K562 (cell line): ENCODE measurements around the gene TUBB2A. TPM values are rescaled to one million over a fixed set of nuclear protein-coding genes. Genes with fewer than 3 reads are reported as not detected.

Experiments
- ATAC-seq: fragments of 200-7000 bp; cut with Tn5 transposase; 3 replicates; pipeline ENCODE4 v1.9.1; 2020; ENCODE audit warnings: moderate library complexity
- BruUV-seq: library from RNA; stranded (reverse); fragments of 400-500 nt; replicated peaks from 2 replicates; lab custom pipeline; 2021; lab: Mats Ljungman, UMichigan
- CTCF ChIA-PET: fragments of 300-600 bp; formaldehyde crosslinking; extraction: SDS; loops from one replicate; lab custom pipeline; 2021; ENCODE audit warnings: low intra/inter-chr PET ratio; lab: Yijun Ruan, JAX
- POLR2A ChIA-PET: fragments of 300-600, 350-650 bp; sonication (Branson Sonifier 250); formaldehyde crosslinking; extraction: SDS; loops from one replicate; lab custom pipeline; 2021; ENCODE audit warnings: antibody characterized with exemption, inconsistent platforms; lab: Yijun Ruan, JAX
- DNase-seq, 4 experiments: peaks; one replicate each; pipeline versions ENCODE4 v3.0.0 to v3.0.0-alpha.2; 2011 to 2018; ENCODE audit warnings: low spot score in 3 of 4, mixed read lengths in 3 of 4; ENCODE audit errors: extremely low read depth in 1 of 4
- FAIRE-seq: peaks from 2 replicates; lab custom pipeline; 2011; peaks lifted over from hg19 to GRCh38; lab: Jason Lieb, UNC
- H2AFZ ChIP-seq: 2 replicates; pipeline ENCODE4 v1.6.0; 2011; ENCODE audit warnings: low read depth, low read length, control low read depth, inconsistent platforms
- H3K27ac ChIP-seq: fragments of 200-600 bp; 3 replicates; pipeline ENCODE4 v1.8.0; 2011; ENCODE audit warnings: low read depth, mild to moderate bottlenecking, control low read depth, inconsistent platforms, low read length, moderate library complexity, mixed read lengths; ENCODE audit errors: extremely low read depth
- H3K27me3 ChIP-seq, 2 experiments: fragments of 300-600 bp in 1 of 2; 2 replicates in 1 of 2; 3 replicates in 1 of 2; pipeline versions ENCODE4 v1.6.0 to v1.8.0; 2011; ENCODE audit warnings: inconsistent platforms in 2 of 2, low read length in 2 of 2, mild to moderate bottlenecking in 1 of 2, mixed read lengths in 1 of 2, moderate library complexity in 1 of 2; ENCODE audit not compliant: control insufficient read depth in 2 of 2, insufficient read depth in 2 of 2
- H3K36me3 ChIP-seq: fragments of 300-600 bp; 3 replicates; pipeline ENCODE4 v1.8.0; 2011; ENCODE audit warnings: mild to moderate bottlenecking, low read length, inconsistent platforms; ENCODE audit not compliant: control insufficient read depth, insufficient read depth
- H3K4me1 ChIP-seq, 2 experiments: fragments of 200-600 bp in 1 of 2; replicated peaks in 1 of 2; 2 replicates in 1 of 2; 3 replicates in 1 of 2; pipeline versions ENCODE4 v1.5.1 to v1.8.0; 2011; ENCODE audit warnings: inconsistent platforms in 2 of 2, low read length in 2 of 2, mild to moderate bottlenecking in 1 of 2, mixed read lengths in 1 of 2, moderate library complexity in 1 of 2; ENCODE audit not compliant: control insufficient read depth in 2 of 2, insufficient read depth in 2 of 2
- H3K4me2 ChIP-seq: 2 replicates; pipeline ENCODE4 v1.6.1; 2011; ENCODE audit warnings: low read length, control low read depth, inconsistent platforms, mixed read lengths; ENCODE audit not compliant: insufficient read depth
- H3K4me3 ChIP-seq: fragments of 200-600 bp; sonication (generic), shearing (Covaris generic); 2 replicates; pipeline ENCODE4 v1.5.1; 2016; ENCODE audit warnings: control low read depth, inconsistent platforms
- H3K79me2 ChIP-seq: fragments of 200-600 bp; 3 replicates; pipeline ENCODE4 v1.8.0; 2011; ENCODE audit warnings: low read length, inconsistent platforms; ENCODE audit not compliant: control insufficient read depth, insufficient read depth
- H3K9ac ChIP-seq, 2 experiments: 2 replicates each; pipeline versions ENCODE4 v1.6.0 to v1.6.1; 2011; ENCODE audit warnings: low read depth in 2 of 2, low read length in 2 of 2, control low read depth in 1 of 2, inconsistent platforms in 1 of 2, mild to moderate bottlenecking in 1 of 2, mixed read lengths in 1 of 2; ENCODE audit not compliant: insufficient read depth in 1 of 2
- H3K9me1 ChIP-seq: one replicate; pipeline ENCODE4 v1.6.0; 2011; ENCODE audit warnings: inconsistent platforms, mild to moderate bottlenecking, low read length, moderate library complexity; ENCODE audit not compliant: control insufficient read depth, insufficient read depth
- H3K9me3 ChIP-seq: replicated peaks from 2 replicates; pipeline ENCODE4 v1.5.1; 2011; ENCODE audit warnings: low read depth, low read length, inconsistent platforms; ENCODE audit not compliant: control insufficient read depth, insufficient read depth
- H4K20me1 ChIP-seq: replicated peaks from 2 replicates; pipeline ENCODE4 v1.6.1; 2011; ENCODE audit warnings: low read length, inconsistent platforms, mixed read lengths; ENCODE audit not compliant: control insufficient read depth, insufficient read depth
- JUN ChIP-seq, 2 experiments: sonication (generic) in 1 of 2; formaldehyde crosslinking in 1 of 2; IDR thresholded peaks; 2 replicates each; pipeline versions ENCODE4 v1.6.1 to v1.8.0; 2012 to 2022; ENCODE audit warnings: borderline replicate concordance in 2 of 2, mild to moderate bottlenecking in 2 of 2, improper control_type of control experiment in 1 of 2, low read depth in 1 of 2, low read length in 1 of 2, missing genetic modification reagents in 1 of 2
- TAF9B ChIP-seq: fragments of 450-650 bp; IDR thresholded peaks from 2 replicates; pipeline ENCODE4 v1.6.1; 2018; ENCODE audit warnings: mild to moderate bottlenecking; ENCODE audit not compliant: partially characterized antibody
- ZC3H8 ChIP-seq: fragments of 450-650 bp; IDR thresholded peaks from 2 replicates; pipeline ENCODE4 v1.6.1; 2017
- ZNF316 ChIP-seq: fragments of 450-650 bp; IDR thresholded peaks from 2 replicates; pipeline ENCODE4 v1.6.1; 2016
- WGBS: fragments of 100-300 bp; shearing (Covaris generic); methylation state at CpG from one replicate; pipeline ENCODE4 v1.1.6; 2016; ENCODE audit warnings: low coverage, mixed read lengths; ENCODE audit not compliant: insufficient coverage; ENCODE audit errors: missing lambda C conversion rate; 5-methylcytosine and 5-hydroxymethylcytosine counted together
- in situ Hi-C: fragments of 300-500 bp; cut with MboI; formaldehyde crosslinking; loops from 4 replicates; pipeline ENCODE4 v1.15.0; 2018; ENCODE audit warnings: inconsistent platforms, mixed read lengths
- intact Hi-C: fragments of 100-400 bp; cut with micrococcal nuclease; formaldehyde crosslinking; loops from 2 replicates; pipeline ENCODE4 v1.14.2; 2022
- polyA plus RNA-seq, 8 experiments: library from polyadenylated mRNA; depleted of rRNA in 4 of 8; stranded (reverse) in 5 of 8; unstranded in 3 of 8; fragments of >200 nt; fragmentation: Nextera tagmentation in 2 of 8; fragmentation: Illumina TruSeq in 1 of 8; extraction: Ambion mirVana in 2 of 8; extraction: Trizol in 1 of 8; gene quantifications; 2 replicates each; pipeline versions ENCODE4 v1.2.1 to v1.2.3, GENCODE V29; 2011 to 2014; ENCODE audit warnings: inconsistent platforms in 1 of 8, missing spikeins in 1 of 8
- total RNA-seq, 7 experiments: library from RNA; depleted of rRNA in 6 of 7; stranded (reverse); fragments of >200 nt in 6 of 7; fragmentation: Illumina TruSeq in 2 of 7; extraction: Trizol in 2 of 7; gene quantifications; 2 replicates each; pipeline versions ENCODE4 v1.2.1 to v1.2.3, GENCODE V29; 2011 to 2021; ENCODE audit warnings: low replicate concordance in 1 of 7
- TF ChIP-seq, protein P1 (sequence below): fragments of 450-650 bp; formaldehyde crosslinking; IDR thresholded peaks from 2 replicates; pipeline ENCODE4 v1.4.0; 2020; ENCODE audit warnings: mild to moderate bottlenecking, moderate library complexity

Gene TUBB2A
- total and polyA plus RNA-seq, 9 of the 15 experiments (the other 6 are each of a cell fraction or from before 2014, with no cell fraction given): 3.6 to 92.1 (median 45.6) TPM

DNA sequence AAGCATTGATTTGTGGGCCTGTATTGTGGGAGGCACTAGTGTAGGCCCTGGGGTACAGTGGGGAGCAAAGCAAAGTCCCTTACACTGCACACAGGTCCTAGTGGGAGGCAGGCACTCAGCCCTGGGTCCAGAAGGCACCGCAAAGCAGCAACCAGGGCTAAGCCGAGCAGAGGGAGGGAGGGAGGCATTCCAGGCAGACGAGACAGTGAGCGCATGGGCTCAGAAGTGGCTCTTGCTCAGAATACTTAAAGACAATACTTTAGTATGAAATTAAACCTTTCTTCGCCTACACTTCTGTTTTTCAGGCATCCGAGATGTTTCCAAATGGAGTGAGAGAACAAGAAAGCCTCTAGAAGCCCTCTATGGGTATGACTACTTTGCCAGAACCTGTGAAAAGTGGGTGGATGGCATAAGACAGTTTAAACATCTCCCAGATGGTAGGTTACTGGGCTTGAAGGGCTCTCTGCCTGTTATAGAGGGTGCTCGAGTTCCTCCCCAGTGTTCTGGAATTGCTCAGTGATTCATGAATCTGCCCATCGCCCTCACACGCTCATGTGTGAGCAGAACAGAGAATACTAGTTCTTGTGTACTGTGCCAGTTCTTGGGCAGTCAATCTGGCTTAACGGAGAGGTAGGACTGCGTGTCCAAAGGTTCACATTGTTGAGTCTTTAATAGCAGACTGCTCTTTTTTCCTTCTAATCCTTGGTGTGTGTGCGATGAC, 20.1 kb downstream of the TUBB2A start:
- DNase-seq: no peak
- in situ Hi-C loops: no loop called here
- BruUV-seq: no TSS peak

DNA sequence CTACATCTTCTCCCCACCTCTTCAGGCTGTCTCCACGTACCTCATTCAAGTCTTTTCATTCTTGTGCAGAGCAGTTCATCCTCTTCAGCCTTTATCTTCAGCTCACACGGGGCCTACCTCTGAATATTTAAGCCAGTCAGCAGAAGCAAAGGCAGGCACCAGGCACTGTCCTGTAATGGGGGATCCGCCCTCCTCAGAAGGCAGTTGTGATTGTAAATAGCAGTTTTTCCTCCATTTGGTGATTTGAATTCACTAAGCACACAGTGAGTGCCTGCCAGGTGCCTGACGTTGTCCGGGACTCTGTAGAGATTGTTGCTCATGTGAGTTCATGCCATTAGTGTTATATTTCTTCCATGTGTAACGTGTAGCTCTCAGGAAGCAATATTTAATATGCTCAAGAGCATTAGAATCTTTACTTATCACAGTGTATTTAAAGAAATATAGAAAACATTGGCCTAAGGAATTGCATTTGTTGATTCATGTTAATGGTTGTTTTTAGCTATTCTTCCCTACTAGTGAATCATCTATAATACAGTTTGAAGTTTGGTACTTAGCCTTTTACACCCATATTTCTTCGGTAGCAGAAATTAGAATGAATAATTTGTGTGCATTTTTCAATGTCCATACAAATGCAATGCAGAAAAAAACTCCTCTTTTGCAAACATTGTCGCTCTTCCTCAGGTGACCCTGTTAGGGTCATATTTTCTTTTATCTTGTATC, 20.9 kb downstream of the TUBB2A start:
- POLR2A ChIA-PET: interaction anchor here (0.6 to 1.2 kb wide), 2 partner anchors 21 to 125 kb away, joined by 3 to 4 read pairs; partner anchors contain the start of gene TUBB2A
- FAIRE-seq: no peak
- Histone ChIP-seq H3K27me3 (no peaks in the 10 kb centered on the region), H3K4me3 (no peak overlapping the region), H4K20me1 (no peaks in the 10 kb centered on the region), H3K4me1 (peaks cover 0 to 17% of the 10 kb centered on the region in 2 experiments; a peak in 3 of 5 replicates), H3K9me1 (no peaks in the 10 kb centered on the region), H2AFZ (no peak overlapping the region), H3K79me2 (no peaks in the 10 kb centered on the region), H3K9ac (no peak overlapping the region), H3K9me3 (no peaks in the 10 kb centered on the region)
- in situ Hi-C loops: no loop called here
- no TSS peak for BruUV-seq
- CTCF ChIA-PET: no interaction called here
- no peak for DNase-seq
- no peak for ATAC-seq
- TF ChIP-seq ZNF316: peak; percentile 37
- TF ChIP-seq, protein P1, sequence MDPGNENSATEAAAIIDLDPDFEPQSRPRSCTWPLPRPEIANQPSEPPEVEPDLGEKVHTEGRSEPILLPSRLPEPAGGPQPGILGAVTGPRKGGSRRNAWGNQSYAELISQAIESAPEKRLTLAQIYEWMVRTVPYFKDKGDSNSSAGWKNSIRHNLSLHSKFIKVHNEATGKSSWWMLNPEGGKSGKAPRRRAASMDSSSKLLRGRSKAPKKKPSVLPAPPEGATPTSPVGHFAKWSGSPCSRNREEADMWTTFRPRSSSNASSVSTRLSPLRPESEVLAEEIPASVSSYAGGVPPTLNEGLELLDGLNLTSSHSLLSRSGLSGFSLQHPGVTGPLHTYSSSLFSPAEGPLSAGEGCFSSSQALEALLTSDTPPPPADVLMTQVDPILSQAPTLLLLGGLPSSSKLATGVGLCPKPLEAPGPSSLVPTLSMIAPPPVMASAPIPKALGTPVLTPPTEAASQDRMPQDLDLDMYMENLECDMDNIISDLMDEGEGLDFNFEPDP (CRISPR knock-in tag): no peak
- TF ChIP-seq, all 486 proteins: peak for 1
- H3K36me3 ChIP-seq: peaks cover 6% of the 10 kb centered on the region; the same call in 1 of the 3 replicates
- WGBS: 52% methylated on average over 8 of the region's 8 CpGs
- intact Hi-C loops: no loop called here
- H3K4me2 ChIP-seq: no peak overlapping the region
- H3K27ac ChIP-seq: no peak overlapping the region

More for the DNA sequence above, 20.1 kb downstream of the TUBB2A start:
- H3K4me3 ChIP-seq: no peak overlapping the region
- intact Hi-C loops: no loop called here
- CTCF ChIA-PET: no interaction called here
- no peak overlapping the region for H3K4me2 ChIP-seq
- no peaks in the 10 kb centered on the region for H3K79me2 ChIP-seq
- POLR2A ChIA-PET: no interaction called here
- H3K9me1 ChIP-seq: no peaks in the 10 kb centered on the region
- no peak for TF ChIP-seq JUN (IDR thresholded peaks at IDR 0.05; ENCODE audit: borderline replicate concordance, low read depth, low read length)
- TF ChIP-seq JUN (CRISPR knock-in tag; IDR thresholded peaks at IDR 0.05; ENCODE audit: borderline replicate concordance): no peak
- TF ChIP-seq ZC3H8: no peak
- no peak for TF ChIP-seq TAF9B
- H4K20me1 ChIP-seq: no peaks in the 10 kb centered on the region
- 79% methylated on average over 12 of the region's 12 CpGs for WGBS
- peaks cover 6% of the 10 kb centered on the region; the same call in 1 of the 3 replicates for H3K36me3 ChIP-seq
- peaks cover 0 to 13% of the 10 kb centered on the region in 2 experiments; a peak in 3 of 5 replicates for H3K4me1 ChIP-seq
- no peak for ATAC-seq
- no peaks in the 10 kb centered on the region for H3K9me3 ChIP-seq
- H3K27me3 ChIP-seq: no peaks in the 10 kb centered on the region
- no peak for FAIRE-seq
- H3K27ac ChIP-seq: no peak overlapping the region
- no peak overlapping the region for H2AFZ ChIP-seq
- H3K9ac ChIP-seq: no peak overlapping the region
